NCI-H146 treated with DMSO at 0.1 percent for 48 hours (cell line): Measurements from ENCODE around the gene FXN.

ENCODE experiments used
- DNase-seq: peaks from one replicate; lab custom pipeline; 2025; ENCODE audit not compliant: unreplicated experiment; lab: John Stamatoyannopoulos, UW

Gene FXN

GRCh38 chr9:69137311-69137710 is 101.8 kb downstream of the FXN start:
- no peak for DNase-seq

GRCh38 chr9:69139596-69139995 is 104.0 kb downstream of the FXN start:
- no peak for DNase-seq

GRCh38 chr9:69140123-69140735 is 104.7 kb downstream of the FXN start:
- DNase-seq, result no peak

GRCh38 chr9:69141851-69142250 is 106.3 kb downstream of the FXN start:
- no peak for DNase-seq

GRCh38 chr9:69143291-69143690 is 107.7 kb downstream of the FXN start:
- DNase-seq, result no peak

- DNase-seq, result no peak
Observed at GRCh38 chr9:69145144-69145715, 109.7 kb downstream of the FXN start.

GRCh38 chr9:69147041-69147834 is 111.7 kb downstream of the FXN start:
- no peak for DNase-seq

- peak; percentile 28 for DNase-seq
Observed at GRCh38 chr9:69149321-69149807, 113.8 kb downstream of the FXN start.
